GM23338 (cell line): ENCODE measurements around the gene IZUMO3. TPM values are rescaled to one million over a fixed set of nuclear protein-coding genes. Genes with fewer than 3 reads are reported as not detected.
A peak's percentile ranks its signal among the peaks of the same experiment; 100 is the strongest.

Source experiments
- ATAC-seq: fragments of 200-7000 bp; cut with Tn5 transposase; 3 replicates; pipeline ENCODE4 v1.9.1; 2020
- DNase-seq: peaks from one replicate; pipeline ENCODE4 v3.0.0-alpha.2; 2015; ENCODE audit warnings: low spot score
- H2AFZ ChIP-seq: fragments of 200-600 bp; sonication (generic); 2 replicates; pipeline ENCODE4 v1.8.0; 2016; ENCODE audit warnings: antibody characterized with exemption, mild to moderate bottlenecking, moderate library complexity
- H3F3A ChIP-seq: fragments of 200-600 bp; sonication (generic); replicated peaks from 2 replicates; pipeline ENCODE4 v1.8.0; 2017; ENCODE audit warnings: antibody characterized with exemption, mixed run types, low read depth
- H3K27ac ChIP-seq: fragments of 200-600 bp; sonication (generic); 2 replicates; pipeline ENCODE4 v1.6.1; 2016; ENCODE audit warnings: low read depth
- H3K27me3 ChIP-seq: fragments of 200-600 bp; sonication (generic); 2 replicates; pipeline ENCODE4 v1.8.0; 2016; ENCODE audit warnings: mild to moderate bottlenecking, mixed run types, moderate library complexity; ENCODE audit not compliant: insufficient read depth
- H3K36me3 ChIP-seq: fragments of 200-600 bp; sonication (generic); 2 replicates; pipeline ENCODE4 v1.8.0; 2016; ENCODE audit warnings: mild to moderate bottlenecking; ENCODE audit not compliant: insufficient read depth
- H3K4me1 ChIP-seq: fragments of 200-600 bp; sonication (generic); 2 replicates; pipeline ENCODE4 v1.8.0; 2016; ENCODE audit warnings: mild to moderate bottlenecking, moderate library complexity; ENCODE audit not compliant: insufficient read depth
- H3K4me2 ChIP-seq: fragments of 200-600 bp; sonication (generic); 2 replicates; pipeline ENCODE4 v1.7.1; 2017; ENCODE audit warnings: mixed run types
- H3K4me3 ChIP-seq: fragments of 200-600 bp; sonication (generic); 2 replicates; pipeline ENCODE4 v1.6.1; 2016; ENCODE audit warnings: mixed run types
- H3K79me2 ChIP-seq: fragments of 200-600 bp; sonication (generic); replicated peaks from 2 replicates; pipeline ENCODE4 v1.8.0; 2017; ENCODE audit warnings: mild to moderate bottlenecking; ENCODE audit not compliant: insufficient read depth
- H3K9me2 ChIP-seq: fragments of 200-600 bp; sonication (generic); 2 replicates; pipeline ENCODE4 v1.8.0; 2017; ENCODE audit not compliant: insufficient read depth
- H4K20me1 ChIP-seq: fragments of 200-600 bp; sonication (generic); replicated peaks from 2 replicates; pipeline ENCODE4 v1.8.0; 2017; ENCODE audit warnings: mild to moderate bottlenecking; ENCODE audit not compliant: insufficient read depth
- H3K27ac Mint-ChIP-seq: 2 replicates; pipeline ENCODE4 v1.8.0; 2020; ENCODE audit warnings: inconsistent platforms, mild to moderate bottlenecking, moderate library complexity, mixed read lengths
- H3K27me3 Mint-ChIP-seq: 3 replicates; pipeline ENCODE4 v1.8.0; 2022; ENCODE audit warnings: low read depth, mild to moderate bottlenecking, moderate library complexity, mixed read lengths, inconsistent platforms; ENCODE audit not compliant: insufficient read depth, poor library complexity
- H3K36me3 Mint-ChIP-seq: 3 replicates; pipeline ENCODE4 v1.8.0; 2021; ENCODE audit warnings: low read depth, mild to moderate bottlenecking, inconsistent platforms, moderate library complexity, mixed read lengths
- H3K4me1 Mint-ChIP-seq: 3 replicates; pipeline ENCODE4 v1.8.0; 2020; ENCODE audit warnings: mild to moderate bottlenecking, inconsistent platforms, mixed read lengths
- H3K4me3 Mint-ChIP-seq: 3 replicates; pipeline ENCODE4 v1.8.0; 2021; ENCODE audit warnings: moderate library complexity, mild to moderate bottlenecking, inconsistent platforms, mixed read lengths
- H3K9me3 Mint-ChIP-seq: 3 replicates; pipeline ENCODE4 v1.8.0; 2020; ENCODE audit warnings: moderate library complexity, mild to moderate bottlenecking, inconsistent platforms, mixed read lengths
- CREB1 ChIP-seq: fragments of 250-450 bp; sonication (Bioruptor Pico); IDR thresholded peaks from 2 replicates; pipeline ENCODE4 v1.5.0; 2020; ENCODE audit warnings: low read depth, mild to moderate bottlenecking, moderate library complexity
- EZH2 ChIP-seq: fragments of 200-600 bp; sonication (generic); IDR thresholded peaks from one replicate; pipeline ENCODE4 v1.8.0; 2017; ENCODE audit warnings: antibody characterized with exemption, mild to moderate bottlenecking, low read depth; ENCODE audit not compliant: unreplicated experiment
- EZH2phosphoT487 ChIP-seq: fragments of 200-600 bp; sonication (generic); IDR thresholded peaks from one replicate; pipeline ENCODE4 v1.8.1; 2018; ENCODE audit warnings: antibody characterized with exemption; ENCODE audit not compliant: unreplicated experiment
- POLR2AphosphoS5 ChIP-seq: IDR thresholded peaks from 2 replicates; pipeline ENCODE4 v1.6.1; 2016; ENCODE audit warnings: antibody characterized with exemption, low read depth
- ZNF114 ChIP-seq: fragments of 250-450 bp; sonication (Bioruptor Pico); IDR thresholded peaks from 2 replicates; pipeline ENCODE4 v1.5.0; 2020; ENCODE audit warnings: mild to moderate bottlenecking, moderate library complexity
- ZNF462 ChIP-seq: fragments of 250-450 bp; sonication (Bioruptor Pico); IDR thresholded peaks from 2 replicates; pipeline ENCODE4 v1.5.0; 2020; ENCODE audit warnings: mild to moderate bottlenecking, moderate library complexity
- polyA plus RNA-seq: library from polyadenylated mRNA; unstranded; fragments of >200 nt; fragmentation: Nextera tagmentation; extraction: Ambion mirVana; gene quantifications from 2 replicates; pipeline ENCODE4 v1.2.1, GENCODE V29; 2016
- total RNA-seq: library from RNA; depleted of rRNA; stranded (reverse); fragments of >200 nt; shearing (Covaris generic); gene quantifications from 2 replicates; pipeline ENCODE4 v1.2.3, GENCODE V29; 2014
- TF ChIP-seq, protein P1 (sequence below): IDR thresholded peaks from one replicate; pipeline ENCODE4 v1.6.1; 2018; ENCODE audit warnings: antibody characterized with exemption; ENCODE audit not compliant: unreplicated experiment

The IZUMO3 gene
- total and polyA plus RNA-seq, 2 experiments from 2014 or later, result not detected

DNA sequence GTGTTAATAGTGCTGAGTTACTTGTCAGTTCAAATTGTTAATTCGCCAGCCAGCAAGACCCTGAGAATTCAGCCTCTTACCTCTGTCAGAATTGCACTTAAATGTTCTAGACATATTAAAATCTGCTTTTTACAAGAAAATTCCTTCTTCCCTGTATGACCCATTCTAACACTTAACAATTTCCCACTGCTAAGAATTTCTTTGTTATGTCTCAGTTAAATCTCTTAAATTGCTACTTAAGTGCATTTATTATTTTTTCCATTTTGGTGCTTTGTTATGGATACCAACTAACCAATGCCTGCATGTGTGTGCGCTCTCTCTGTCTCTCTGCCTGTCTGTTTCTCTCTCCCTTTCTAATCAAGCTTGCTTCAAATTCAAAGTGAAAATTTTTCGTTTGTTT is 44.9 kb downstream of the IZUMO3 start (continued):
- TF ChIP-seq, protein P1, sequence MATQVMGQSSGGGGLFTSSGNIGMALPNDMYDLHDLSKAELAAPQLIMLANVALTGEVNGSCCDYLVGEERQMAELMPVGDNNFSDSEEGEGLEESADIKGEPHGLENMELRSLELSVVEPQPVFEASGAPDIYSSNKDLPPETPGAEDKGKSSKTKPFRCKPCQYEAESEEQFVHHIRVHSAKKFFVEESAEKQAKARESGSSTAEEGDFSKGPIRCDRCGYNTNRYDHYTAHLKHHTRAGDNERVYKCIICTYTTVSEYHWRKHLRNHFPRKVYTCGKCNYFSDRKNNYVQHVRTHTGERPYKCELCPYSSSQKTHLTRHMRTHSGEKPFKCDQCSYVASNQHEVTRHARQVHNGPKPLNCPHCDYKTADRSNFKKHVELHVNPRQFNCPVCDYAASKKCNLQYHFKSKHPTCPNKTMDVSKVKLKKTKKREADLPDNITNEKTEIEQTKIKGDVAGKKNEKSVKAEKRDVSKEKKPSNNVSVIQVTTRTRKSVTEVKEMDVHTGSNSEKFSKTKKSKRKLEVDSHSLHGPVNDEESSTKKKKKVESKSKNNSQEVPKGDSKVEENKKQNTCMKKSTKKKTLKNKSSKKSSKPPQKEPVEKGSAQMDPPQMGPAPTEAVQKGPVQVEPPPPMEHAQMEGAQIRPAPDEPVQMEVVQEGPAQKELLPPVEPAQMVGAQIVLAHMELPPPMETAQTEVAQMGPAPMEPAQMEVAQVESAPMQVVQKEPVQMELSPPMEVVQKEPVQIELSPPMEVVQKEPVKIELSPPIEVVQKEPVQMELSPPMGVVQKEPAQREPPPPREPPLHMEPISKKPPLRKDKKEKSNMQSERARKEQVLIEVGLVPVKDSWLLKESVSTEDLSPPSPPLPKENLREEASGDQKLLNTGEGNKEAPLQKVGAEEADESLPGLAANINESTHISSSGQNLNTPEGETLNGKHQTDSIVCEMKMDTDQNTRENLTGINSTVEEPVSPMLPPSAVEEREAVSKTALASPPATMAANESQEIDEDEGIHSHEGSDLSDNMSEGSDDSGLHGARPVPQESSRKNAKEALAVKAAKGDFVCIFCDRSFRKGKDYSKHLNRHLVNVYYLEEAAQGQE, result no peak
- TF ChIP-seq CREB1 (no peak), POLR2AphosphoS5 (no peak)

GRCh38 chr9:24498632-24499031 is 47.1 kb downstream of the IZUMO3 start:
- Histone ChIP-seq H2AFZ (no peak overlapping the region), H3K4me3 (no peak overlapping the region), H3K4me2 (peak overlapping the region; percentile 35), H3K27me3 (no peaks in the 10 kb centered on the region), H3F3A (no peaks in the 10 kb centered on the region), H4K20me1 (no peaks in the 10 kb centered on the region), H3K9me2 (no peaks in the 10 kb centered on the region), H3K36me3 (no peaks in the 10 kb centered on the region), H3K79me2 (no peaks in the 10 kb centered on the region), H3K27ac (peak overlapping the region; percentile 97), H3K4me1 (peaks cover 70% of the 10 kb centered on the region)
- Mint-ChIP-seq H3K36me3 (no peaks in the 10 kb centered on the region), H3K4me3 (peak overlapping the region; percentile 7; the same call in 1 of the 3 replicates), H3K27ac (peak overlapping the region; percentile 81), H3K9me3 (no peaks in the 10 kb centered on the region), H3K4me1 (peaks cover 81% of the 10 kb centered on the region), H3K27me3 (no peaks in the 10 kb centered on the region)
- ATAC-seq (peak; percentile 74), DNase-seq (peak; percentile 62)
- TF ChIP-seq, protein P1, result no peak
- TF ChIP-seq ZNF462 (CRISPR knock-in tag) (peak; percentile 86), EZH2phosphoT487 (no peak), EZH2 (no peak), ZNF114 (CRISPR knock-in tag) (no peak)
